DND-41 (cell line): ENCODE data around the gene PEAK1.
"Not testable (repeated sequence)": the region's sequence is repeated elsewhere in the genome, so short reads cannot be mapped to it uniquely, and the experiment has no call there.

Source experiments
- ATAC-seq: fragments of 200-7000 bp; cut with Tn5 transposase; 3 replicates; pipeline ENCODE4 v1.9.1; 2021; ENCODE audit warnings: low read depth; ENCODE audit not compliant: insufficient read depth
- DNase-seq: peaks from one replicate; pipeline ENCODE4 v3.0.0-alpha.2; 2020
- H2AFZ ChIP-seq: 2 replicates; pipeline ENCODE4 v1.6.0; 2012; ENCODE audit warnings: low read depth, low read length
- H3K27ac ChIP-seq: 2 replicates; pipeline ENCODE4 v1.5.1; 2012; ENCODE audit warnings: low read length, inconsistent platforms
- H3K27me3 ChIP-seq: fragments of 200-600 bp; sonication (generic); 2 replicates; pipeline ENCODE4 v1.6.0; 2012; ENCODE audit warnings: low read length, mild to moderate bottlenecking, inconsistent platforms; ENCODE audit not compliant: insufficient read depth, poor library complexity
- H3K36me3 ChIP-seq: 2 replicates; pipeline ENCODE4 v1.5.1; 2012; ENCODE audit warnings: low read length, inconsistent platforms; ENCODE audit not compliant: insufficient read depth
- H3K4me1 ChIP-seq: 2 replicates; pipeline ENCODE4 v1.5.1; 2012; ENCODE audit warnings: mild to moderate bottlenecking, low read length; ENCODE audit not compliant: insufficient read depth
- H3K4me2 ChIP-seq: 2 replicates; pipeline ENCODE4 v1.6.0; 2012; ENCODE audit warnings: mild to moderate bottlenecking, moderate library complexity, low read length, inconsistent platforms; ENCODE audit not compliant: insufficient read depth
- H3K4me3 ChIP-seq, 2 experiments: fragments of 200-600 bp in 1 of 2; shearing (Covaris generic) in 1 of 2; 2 replicates each; pipeline ENCODE4 v1.5.1; 2012 to 2016; ENCODE audit warnings: inconsistent platforms in 2 of 2, low read length in 2 of 2, mild to moderate bottlenecking in 2 of 2, low read depth in 1 of 2, moderate library complexity in 1 of 2
- H3K79me2 ChIP-seq: 2 replicates; pipeline ENCODE4 v1.6.0; 2012; ENCODE audit warnings: low read length, inconsistent platforms; ENCODE audit not compliant: insufficient read depth
- H3K9ac ChIP-seq: 2 replicates; pipeline ENCODE4 v1.6.0; 2012; ENCODE audit warnings: low read depth, mild to moderate bottlenecking, inconsistent platforms, low read length, moderate library complexity
- H3K9me3 ChIP-seq: 2 replicates; pipeline ENCODE4 v1.5.1; 2012; ENCODE audit warnings: low read length, moderate library complexity, mild to moderate bottlenecking, inconsistent platforms; ENCODE audit not compliant: insufficient read depth, severe bottlenecking
- H4K20me1 ChIP-seq: 2 replicates; pipeline ENCODE4 v1.6.0; 2012; ENCODE audit warnings: low read length; ENCODE audit not compliant: insufficient read depth
- CTCF ChIP-seq: IDR thresholded peaks from 2 replicates; pipeline ENCODE4 v1.5.1; 2012; ENCODE audit warnings: borderline replicate concordance, low read length, moderate library complexity, mild to moderate bottlenecking; ENCODE audit not compliant: poor library complexity, severe bottlenecking; ENCODE audit errors: extremely low read depth
- EZH2 ChIP-seq: IDR thresholded peaks from 3 replicates; pipeline ENCODE4 v1.6.1; 2012; ENCODE audit warnings: borderline replicate concordance, low read depth, mild to moderate bottlenecking, moderate library complexity, low read length, inconsistent platforms; ENCODE audit not compliant: severe bottlenecking

Gene PEAK1

GRCh38 chr15:77179541-77179998 is 240.3 kb downstream of the PEAK1 start:
- no peaks in the 10 kb centered on the region for H4K20me1 ChIP-seq
- no peak for TF ChIP-seq EZH2
- no peak for TF ChIP-seq CTCF
- ATAC-seq (peak; percentile 94), DNase-seq (peak; percentile 39)
- H3K9ac ChIP-seq = peak overlapping the region; percentile 0; the same call in 1 of the 2 replicates
- H3K9me3 ChIP-seq = no peaks in the 10 kb centered on the region
- peak overlapping the region; percentile 25 for H3K4me2 ChIP-seq
- no peak overlapping the region for H2AFZ ChIP-seq
- H3K27ac ChIP-seq = peak overlapping the region; percentile 67
- no peaks in the 10 kb centered on the region for H3K79me2 ChIP-seq
- no peaks in the 10 kb centered on the region for H3K27me3 ChIP-seq
- H3K4me1 ChIP-seq = peaks cover 26% of the 10 kb centered on the region
- H3K36me3 ChIP-seq = peaks cover 6% of the 10 kb centered on the region; the same call in 1 of the 2 replicates
- no peak overlapping the region for H3K4me3 ChIP-seq

GRCh38 chr15:77178411-77178810 is 241.5 kb downstream of the PEAK1 start:
- ATAC-seq (no peak), DNase-seq (no peak)
- peaks cover 6% of the 10 kb centered on the region; the same call in 1 of the 2 replicates for H3K36me3 ChIP-seq
- H3K9me3 ChIP-seq = no peaks in the 10 kb centered on the region
- no peak overlapping the region for H3K4me3 ChIP-seq
- H4K20me1 ChIP-seq = no peaks in the 10 kb centered on the region
- TF ChIP-seq CTCF = no peak
- TF ChIP-seq EZH2 = no peak
- peaks cover 26% of the 10 kb centered on the region for H3K4me1 ChIP-seq
- no peak overlapping the region for H3K9ac ChIP-seq
- no peak overlapping the region for H2AFZ ChIP-seq
- H3K4me2 ChIP-seq = no peak overlapping the region
- no peaks in the 10 kb centered on the region for H3K27me3 ChIP-seq
- H3K27ac ChIP-seq = no peak overlapping the region; the same call in 1 of the 2 replicates
- H3K79me2 ChIP-seq = no peaks in the 10 kb centered on the region

DNA sequence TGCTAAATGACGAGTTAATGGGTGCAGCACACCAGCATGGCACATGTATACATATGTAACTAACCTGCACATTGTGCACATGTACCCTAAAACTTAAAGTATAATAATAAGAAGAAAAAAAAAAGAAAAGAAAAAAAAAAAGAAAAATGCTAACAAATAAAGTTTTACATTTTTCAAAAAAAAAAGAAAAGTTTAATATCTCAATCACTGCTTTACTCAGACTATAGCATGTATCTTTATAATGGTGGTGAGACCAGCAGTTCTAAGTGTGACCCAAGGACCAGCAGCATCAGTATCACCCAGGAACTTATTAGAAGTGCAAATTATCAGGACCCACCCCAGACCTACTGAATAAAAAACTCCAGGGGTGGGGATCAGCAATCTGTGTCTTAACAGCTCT is 243.8 kb downstream of the PEAK1 start:
- not testable (repeated sequence) for H3K9me3 ChIP-seq, H3K4me3 ChIP-seq, ATAC-seq, H3K36me3 ChIP-seq, DNase-seq, H3K27me3 ChIP-seq, H3K27ac ChIP-seq, H2AFZ ChIP-seq, H3K4me2 ChIP-seq, H3K9ac ChIP-seq, H4K20me1 ChIP-seq, H3K79me2 ChIP-seq
- H3K4me1 ChIP-seq = peaks cover 26% of the 10 kb centered on the region

DNA sequence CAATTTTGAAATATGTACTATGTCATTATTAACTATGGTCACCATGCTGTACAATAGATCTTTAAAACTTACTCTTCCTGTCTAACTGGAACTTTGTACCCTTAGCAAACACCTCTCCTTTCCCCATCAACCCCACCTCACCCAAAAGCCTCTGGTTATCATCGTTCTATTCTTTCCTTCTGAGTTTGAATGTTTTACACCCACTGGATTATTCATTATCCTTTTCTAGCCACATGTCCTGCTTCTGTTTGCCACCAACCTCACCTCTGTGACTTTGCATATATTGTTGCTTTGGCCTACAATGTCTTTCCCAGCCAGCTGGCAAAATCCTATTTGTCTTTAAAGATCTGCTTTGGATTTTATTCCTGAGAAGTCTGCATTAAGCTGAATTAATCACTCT is 246.4 kb downstream of the PEAK1 start:
- no peaks in the 10 kb centered on the region for H3K4me1 ChIP-seq
- H3K9me3 ChIP-seq = no peaks in the 10 kb centered on the region
- H4K20me1 ChIP-seq = no peaks in the 10 kb centered on the region
- no peak overlapping the region for H2AFZ ChIP-seq
- DNase-seq (no peak), ATAC-seq (no peak)
- H3K9ac ChIP-seq = no peak overlapping the region
- H3K27me3 ChIP-seq = no peaks in the 10 kb centered on the region
- no peak overlapping the region for H3K4me2 ChIP-seq
- no peaks in the 10 kb centered on the region; the same call in 1 of the 2 replicates for H3K36me3 ChIP-seq
- TF ChIP-seq CTCF (no peak), EZH2 (no peak)
- H3K4me3 ChIP-seq = no peak overlapping the region
- H3K27ac ChIP-seq = no peak overlapping the region
- H3K79me2 ChIP-seq = no peaks in the 10 kb centered on the region
